CD4-positive, alpha-beta memory T cell (primary cell): ENCODE data around the gene CPT1A. TPM values are rescaled to one million over a fixed set of nuclear protein-coding genes. Genes with fewer than 3 reads are reported as not detected.

Experiments
- CTCF ChIA-PET: fragments of 350-600 bp; sonication (Branson Sonifier 250); formaldehyde crosslinking; loops from one replicate; lab custom pipeline; 2021; ENCODE audit warnings: inconsistent platforms; ENCODE audit not compliant: partially characterized antibody; lab: Charles Lee
- POLR2A ChIA-PET: fragments of 350-600 bp; sonication (Branson Sonifier 250); formaldehyde crosslinking; loops from one replicate; lab custom pipeline; 2021; ENCODE audit not compliant: partially characterized antibody; lab: Charles Lee
- DNase-seq, 5 donors: peaks; one replicate each; pipeline versions ENCODE4 v3.0.0 to v3.0.0-alpha.2; 2020 to 2022; ENCODE audit warnings: mixed read lengths in 1 of 5
- H3K27ac ChIP-seq: one replicate; pipeline ENCODE4 v1.7.0; 2013; ENCODE audit warnings: low read depth, low read length
- H3K27me3 ChIP-seq: 2 replicates; pipeline ENCODE4 v1.7.0; 2013; ENCODE audit warnings: mild to moderate bottlenecking, low read length, moderate library complexity; ENCODE audit not compliant: insufficient read depth
- H3K36me3 ChIP-seq: 2 replicates; pipeline ENCODE4 v1.7.0; 2013; ENCODE audit warnings: mild to moderate bottlenecking, low read length, moderate library complexity; ENCODE audit not compliant: insufficient read depth
- H3K4me1 ChIP-seq: 2 replicates; pipeline ENCODE4 v1.7.0; 2013; ENCODE audit warnings: mild to moderate bottlenecking, low read length, moderate library complexity; ENCODE audit not compliant: insufficient read depth
- H3K4me3 ChIP-seq, 2 donors: one replicate each; pipeline ENCODE4 v1.7.0; 2013; ENCODE audit warnings: low read length in 2 of 2, mild to moderate bottlenecking in 1 of 2
- H3K9me3 ChIP-seq, 2 donors: one replicate each; pipeline ENCODE4 v1.7.0; 2013; ENCODE audit warnings: low read length in 2 of 2, control low read depth in 1 of 2; ENCODE audit not compliant: control insufficient read depth in 1 of 2
- H3K27ac Mint-ChIP-seq, 7 donors: one replicate each; pipeline ENCODE4 v1.8.0; 2020 to 2021; ENCODE audit warnings: mixed read lengths in 7 of 7, mild to moderate bottlenecking in 6 of 7, inconsistent platforms in 3 of 7, moderate library complexity in 3 of 7
- H3K27me3 Mint-ChIP-seq, 2 donors: one replicate each; pipeline ENCODE4 v1.8.0; 2020 to 2021; ENCODE audit warnings: mixed read lengths in 2 of 2
- H3K36me3 Mint-ChIP-seq, 2 donors: one replicate each; pipeline ENCODE4 v1.8.0; 2020 to 2021; ENCODE audit warnings: mixed read lengths in 2 of 2, inconsistent platforms in 1 of 2, mild to moderate bottlenecking in 1 of 2
- H3K4me1 Mint-ChIP-seq, 4 donors: one replicate each; pipeline ENCODE4 v1.8.0; 2020 to 2021; ENCODE audit warnings: mixed read lengths in 4 of 4, mild to moderate bottlenecking in 1 of 4
- H3K4me3 Mint-ChIP-seq, 8 donors: one replicate each; pipeline ENCODE4 v1.8.0; 2020 to 2021; ENCODE audit warnings: mixed read lengths in 8 of 8, mild to moderate bottlenecking in 7 of 8, moderate library complexity in 6 of 8, inconsistent platforms in 3 of 8
- H3K9me3 Mint-ChIP-seq, 8 donors: one replicate each; pipeline ENCODE4 v1.8.0; 2020 to 2021; ENCODE audit warnings: mixed read lengths in 8 of 8, mild to moderate bottlenecking in 5 of 8, inconsistent platforms in 3 of 8, moderate library complexity in 1 of 8
- intact Hi-C: fragments of 100-400 bp; cut with micrococcal nuclease; formaldehyde crosslinking; loops from one replicate; pipeline ENCODE4 v1.15.1; 2023
- polyA plus RNA-seq, 2 donors: library from polyadenylated mRNA; unstranded; fragments of 300-500 nt; fragmentation: Illumina TruSeq; gene quantifications; one replicate each; pipeline ENCODE4 v1.2.3, GENCODE V29; 2021
- total RNA-seq, 2 experiments: library from RNA; stranded (reverse); gene quantifications; one replicate each; pipeline ENCODE4 v1.2.3, GENCODE V29; 2021

The CPT1A gene
- total and polyA plus RNA-seq, 4 experiments from 2014 or later = 7.5 to 35.5 (median 18.5) TPM

DNA sequence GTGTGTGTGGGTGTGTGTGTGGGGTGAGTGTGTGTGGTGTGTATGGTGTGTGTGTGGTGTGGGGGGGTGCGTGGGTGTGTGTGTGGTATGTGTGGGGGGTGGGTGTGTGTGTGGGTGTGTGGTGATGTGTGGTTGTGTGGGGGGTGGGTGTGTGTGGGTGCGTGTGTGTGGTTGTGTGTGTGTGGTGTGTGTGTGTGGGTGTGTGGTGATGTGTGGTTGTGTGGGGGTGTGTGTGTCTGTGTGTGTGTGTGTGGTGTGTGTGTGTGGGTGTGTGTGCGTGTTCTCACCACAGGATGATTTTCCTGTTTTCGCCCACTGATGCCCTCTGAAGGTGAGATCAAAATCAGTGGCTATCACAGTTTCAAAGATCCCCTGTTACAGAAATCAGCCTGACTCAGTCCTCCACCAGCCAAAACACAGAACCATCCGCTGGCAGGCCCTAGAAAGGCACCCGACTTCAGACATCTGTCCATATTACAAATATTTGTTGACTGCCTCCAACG is 24.7 kb downstream of the CPT1A start:
- no peaks in the 10 kb centered on the region for H3K9me3 Mint-ChIP-seq
- POLR2A ChIA-PET = interaction anchor here (1.0 to 2.1 kb wide), 3 partner anchors 9 to 27 kb away, joined by 3 to 7 read pairs (median 4); partner anchors contain the start of gene CPT1A
- H3K27ac ChIP-seq = no peak overlapping the region
- peak overlapping the region in 6 of 8 donors; percentile 29 to 76 (median 52) for H3K4me3 Mint-ChIP-seq
- intact Hi-C loops = no loop called here
- no peaks in the 10 kb centered on the region for H3K9me3 ChIP-seq
- CTCF ChIA-PET = interaction anchor here (0.8 to 4.9 kb wide), 4 partner anchors 9 to 26 kb away, joined by 3 to 30 read pairs (median 4); partner anchors contain the start of gene CPT1A
- H3K36me3 Mint-ChIP-seq = peaks cover 7 to 33% of the 10 kb centered on the region in 2 donors
- peak overlapping the region; percentile 70 to 90 (median 84) for H3K27ac Mint-ChIP-seq
- no peak overlapping the region for H3K4me3 ChIP-seq
- H3K36me3 ChIP-seq = peaks cover 16% of the 10 kb centered on the region
- H3K27me3 ChIP-seq = no peaks in the 10 kb centered on the region
- DNase-seq = peak in 2 of 5 donors; percentile 9 to 14
- H3K27me3 Mint-ChIP-seq = no peaks in the 10 kb centered on the region
- peaks cover 19% of the 10 kb centered on the region for H3K4me1 ChIP-seq
- H3K4me1 Mint-ChIP-seq = peaks cover 21 to 44% (median 34%) of the 10 kb centered on the region in 4 donors

DNA sequence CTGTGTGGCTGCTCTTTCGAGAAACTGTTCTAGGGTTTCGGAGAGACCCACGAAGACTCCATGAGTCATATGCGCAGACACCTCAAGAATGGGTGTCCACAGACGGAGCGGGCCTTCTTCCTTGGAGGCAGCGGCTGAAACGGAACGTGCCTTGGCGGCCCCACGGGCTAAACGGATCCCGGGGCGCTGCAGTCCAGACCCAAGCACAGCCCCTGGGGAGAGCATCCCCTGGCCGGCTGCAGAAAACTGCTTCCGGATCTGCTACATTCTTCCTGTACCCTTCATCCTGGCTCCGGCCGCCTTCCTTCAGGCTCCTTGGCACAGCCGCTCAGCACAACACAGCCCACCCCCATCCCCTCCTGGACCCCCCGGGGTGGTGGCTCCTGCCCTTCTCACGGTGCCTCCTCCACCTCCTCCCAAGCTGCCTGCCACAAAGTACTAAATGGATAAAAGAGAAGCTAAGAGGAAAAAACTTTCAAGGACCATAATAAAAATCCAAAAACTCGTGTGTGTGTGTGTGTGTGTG is 25.4 kb downstream of the CPT1A start:
- H3K36me3 ChIP-seq = peaks cover 20% of the 10 kb centered on the region
- H3K4me1 ChIP-seq = peaks cover 19% of the 10 kb centered on the region
- no peak overlapping the region for H3K4me3 ChIP-seq
- no peak overlapping the region for H3K27ac ChIP-seq
- Mint-ChIP-seq H3K27me3 (no peaks in the 10 kb centered on the region), H3K27ac (peak overlapping the region in 6 of 7 donors; percentile 35 to 95 (median 86)), H3K36me3 (peaks cover 7 to 38% of the 10 kb centered on the region in 2 donors), H3K4me1 (peaks cover 21 to 44% (median 34%) of the 10 kb centered on the region in 4 donors), H3K9me3 (no peaks in the 10 kb centered on the region), H3K4me3 (peak overlapping the region in 5 of 8 donors; percentile 10 to 74 (median 51))
- POLR2A ChIA-PET = interaction anchor here (2.1 kb wide), 1 partner anchor 27 kb away, joined by 7 read pairs; no protein-coding TSS in a partner anchor
- no peaks in the 10 kb centered on the region for H3K9me3 ChIP-seq
- no peaks in the 10 kb centered on the region for H3K27me3 ChIP-seq
- intact Hi-C loops = no loop called here
- no peak for DNase-seq
- CTCF ChIA-PET = interaction anchor here (4.9 kb wide), 1 partner anchor 27 kb away, joined by 30 read pairs; the partner anchor contains the start of gene CPT1A

DNA sequence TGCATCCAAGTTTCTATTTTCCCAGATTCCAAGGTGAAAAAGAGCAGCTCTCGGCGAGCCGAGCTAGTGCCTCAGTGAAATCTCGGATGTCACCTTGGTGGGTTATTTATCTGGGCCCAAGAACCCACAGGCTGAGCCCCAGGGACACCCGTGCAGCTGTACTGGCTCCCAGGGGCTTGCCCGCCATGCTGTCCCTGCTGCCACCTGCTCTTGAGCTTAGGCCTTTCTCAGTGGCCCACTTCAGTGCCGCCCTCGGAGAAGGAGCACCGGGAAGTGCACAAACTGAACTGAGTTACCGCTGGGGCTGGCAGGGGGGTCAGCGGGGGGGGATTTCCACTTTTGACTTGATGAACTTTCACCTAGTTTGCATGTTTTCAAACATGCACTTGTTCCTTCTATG is 27.9 kb downstream of the CPT1A start:
- Mint-ChIP-seq H3K27me3 (no peaks in the 10 kb centered on the region), H3K36me3 (peaks cover 7 to 51% of the 10 kb centered on the region in 2 donors), H3K4me3 (no peak overlapping the region), H3K9me3 (no peaks in the 10 kb centered on the region), H3K27ac (no peak overlapping the region), H3K4me1 (peaks cover 16 to 37% (median 26%) of the 10 kb centered on the region in 4 donors)
- Histone ChIP-seq H3K27ac (no peak overlapping the region), H3K4me1 (peaks cover 19% of the 10 kb centered on the region), H3K27me3 (no peaks in the 10 kb centered on the region), H3K9me3 (no peaks in the 10 kb centered on the region), H3K36me3 (peaks cover 20% of the 10 kb centered on the region), H3K4me3 (no peak overlapping the region)
- POLR2A ChIA-PET = no interaction called here
- no peak for DNase-seq
- intact Hi-C loops = no loop called here
- CTCF ChIA-PET = no interaction called here

DNA sequence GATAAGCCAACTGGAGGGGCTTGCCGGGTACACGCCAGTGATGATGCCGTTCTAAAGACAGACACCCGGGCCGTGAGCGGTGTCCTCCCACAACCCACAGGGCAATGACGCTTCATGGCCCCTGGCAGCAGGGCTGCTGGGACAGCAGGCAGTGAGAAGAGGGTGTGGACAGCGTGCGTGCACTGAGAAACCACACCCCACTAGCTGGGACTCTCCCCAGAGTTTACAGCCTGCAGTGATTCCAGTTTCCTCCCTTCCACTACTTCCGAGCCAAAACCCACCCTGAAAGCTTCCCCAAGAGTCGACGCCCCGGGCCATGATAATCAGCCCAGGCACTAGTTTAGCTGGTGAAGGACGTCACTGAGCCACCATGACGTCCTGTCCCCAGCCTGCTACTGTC is 29.2 kb downstream of the CPT1A start:
- peaks cover 21% of the 10 kb centered on the region for H3K36me3 ChIP-seq
- H3K4me3 ChIP-seq = no peak overlapping the region
- DNase-seq = no peak
- no peaks in the 10 kb centered on the region for H3K27me3 ChIP-seq
- no peaks in the 10 kb centered on the region for H3K9me3 ChIP-seq
- no peaks in the 10 kb centered on the region for H3K9me3 Mint-ChIP-seq
- peaks cover 10% of the 10 kb centered on the region for H3K4me1 ChIP-seq
- intact Hi-C loops = no loop called here
- ChIA-PET CTCF (no interaction called here), POLR2A (no interaction called here)
- H3K27ac ChIP-seq = no peak overlapping the region
- H3K36me3 Mint-ChIP-seq = peaks cover 8 to 50% of the 10 kb centered on the region in 2 donors
- H3K4me1 Mint-ChIP-seq = peaks cover 9 to 25% (median 16%) of the 10 kb centered on the region in 4 donors
- H3K27ac Mint-ChIP-seq = peak overlapping the region in 1 of 7 donors; percentile 47
- H3K27me3 Mint-ChIP-seq = no peaks in the 10 kb centered on the region
- H3K4me3 Mint-ChIP-seq = no peak overlapping the region

DNA sequence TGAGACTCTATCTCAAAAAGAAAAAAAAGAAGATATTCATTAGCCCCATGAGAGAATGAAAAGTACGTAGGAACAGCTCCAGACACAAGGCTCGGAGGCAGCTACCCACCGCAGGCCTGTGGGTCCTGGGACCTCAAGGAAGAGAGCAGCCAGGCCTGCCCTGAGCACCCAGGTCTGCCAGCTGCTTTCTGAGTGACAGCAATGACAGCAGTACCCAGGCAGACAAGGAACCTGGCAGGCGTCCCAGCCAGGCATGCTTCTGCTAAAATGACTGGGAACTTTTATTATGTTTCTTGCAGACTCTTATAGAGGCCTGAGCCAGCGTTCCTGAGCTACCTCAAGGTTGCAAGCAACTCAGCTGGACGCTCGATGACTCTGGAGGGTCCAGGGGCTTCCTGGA is 31.6 kb downstream of the CPT1A start:
- Mint-ChIP-seq H3K4me3 (no peak overlapping the region), H3K4me1 (peaks cover 0 to 4% (median 2%) of the 10 kb centered on the region in 4 donors), H3K9me3 (no peaks in the 10 kb centered on the region), H3K36me3 (peaks cover 14 to 52% of the 10 kb centered on the region in 2 donors), H3K27me3 (no peaks in the 10 kb centered on the region), H3K27ac (peak overlapping the region in 1 of 7 donors; percentile 18)
- no peaks in the 10 kb centered on the region for H3K9me3 ChIP-seq
- no peak for DNase-seq
- ChIA-PET CTCF (interaction anchor here (1.0 to 1.2 kb wide), 2 partner anchors 10 to 13 kb away, joined by 3 read pairs; no protein-coding TSS in a partner anchor), POLR2A (no interaction called here)
- no peak overlapping the region for H3K27ac ChIP-seq
- intact Hi-C loops = no loop called here
- H3K36me3 ChIP-seq = peaks cover 24% of the 10 kb centered on the region
- no peaks in the 10 kb centered on the region for H3K27me3 ChIP-seq
- no peaks in the 10 kb centered on the region for H3K4me1 ChIP-seq
- H3K4me3 ChIP-seq = no peak overlapping the region

DNA sequence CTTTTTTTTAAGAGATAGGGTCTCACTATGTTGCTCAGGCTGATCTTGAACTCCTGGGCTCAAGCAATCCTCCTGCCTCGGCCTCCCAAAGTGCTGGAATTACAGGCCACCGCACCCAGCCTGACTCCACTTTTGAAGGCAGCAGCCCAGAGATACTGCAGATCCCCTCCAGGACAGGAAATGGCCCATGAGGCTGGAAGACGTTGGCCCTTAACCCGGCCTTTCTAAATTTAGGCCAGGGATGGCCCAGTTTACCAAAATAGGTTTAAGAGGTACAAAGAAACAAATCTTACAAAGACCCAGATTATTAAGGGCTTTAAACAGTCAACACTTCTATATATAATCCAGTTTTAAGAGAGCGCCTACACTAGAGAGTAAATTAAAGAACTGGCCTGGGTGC is 32.2 kb downstream of the CPT1A start:
- no peaks in the 10 kb centered on the region for H3K27me3 Mint-ChIP-seq
- DNase-seq = no peak
- CTCF ChIA-PET = no interaction called here
- intact Hi-C loops = no loop called here
- peaks cover 14 to 46% of the 10 kb centered on the region in 2 donors for H3K36me3 Mint-ChIP-seq
- H3K4me1 Mint-ChIP-seq = no peaks in the 10 kb centered on the region
- no peak overlapping the region for H3K4me3 Mint-ChIP-seq
- H3K9me3 Mint-ChIP-seq = no peaks in the 10 kb centered on the region
- peaks cover 17% of the 10 kb centered on the region for H3K36me3 ChIP-seq
- H3K27ac ChIP-seq = no peak overlapping the region
- H3K27me3 ChIP-seq = no peaks in the 10 kb centered on the region
- peak overlapping the region in 2 of 7 donors; percentile 37 to 69 for H3K27ac Mint-ChIP-seq
- no peak overlapping the region for H3K4me3 ChIP-seq
- H3K4me1 ChIP-seq = no peaks in the 10 kb centered on the region
- POLR2A ChIA-PET = no interaction called here
- H3K9me3 ChIP-seq = no peaks in the 10 kb centered on the region

DNA sequence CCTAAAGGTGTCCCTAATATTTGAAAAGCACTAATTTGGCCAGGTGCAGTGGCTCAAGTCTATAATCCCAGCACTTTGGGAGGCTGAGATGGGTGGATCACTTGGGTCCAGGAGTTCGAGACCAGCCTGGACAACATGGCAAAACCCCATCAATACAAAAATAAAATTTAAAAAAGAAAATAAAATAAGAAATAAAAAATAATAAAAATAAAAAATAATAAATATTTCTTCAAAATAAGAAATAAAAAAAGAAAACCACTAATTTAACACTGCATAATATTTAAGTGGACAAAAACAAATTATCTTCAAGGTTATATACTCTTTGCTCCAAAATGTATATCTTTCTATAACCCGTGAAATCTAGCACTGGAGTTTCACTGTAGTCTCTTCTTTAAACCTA is 32.9 kb downstream of the CPT1A start:
- Mint-ChIP-seq H3K36me3 (peaks cover 17 to 52% of the 10 kb centered on the region in 2 donors), H3K9me3 (no peaks in the 10 kb centered on the region), H3K4me3 (no peak overlapping the region), H3K27me3 (no peaks in the 10 kb centered on the region), H3K27ac (no peak overlapping the region), H3K4me1 (no peaks in the 10 kb centered on the region)
- Histone ChIP-seq H3K36me3 (peaks cover 17% of the 10 kb centered on the region), H3K27ac (no peak overlapping the region), H3K27me3 (no peaks in the 10 kb centered on the region), H3K4me1 (no peaks in the 10 kb centered on the region), H3K4me3 (no peak overlapping the region), H3K9me3 (no peaks in the 10 kb centered on the region)
- CTCF ChIA-PET = no interaction called here
- intact Hi-C loops = no loop called here
- DNase-seq = no peak
- POLR2A ChIA-PET = interaction anchor here (1.2 kb wide), 1 partner anchor 9 kb away, joined by 4 read pairs; no protein-coding TSS in a partner anchor
